SU-DHL-6 (cell line): Measurements from ENCODE around the gene PHF13.

Experiments
- EZH2phosphoT487 ChIP-seq: fragments of 200-600 bp; sonication (generic), shearing (Covaris generic); conservative IDR thresholded peaks from 2 replicates; pipeline ENCODE4 v1.6.1; 2018; ENCODE audit warnings: mild to moderate bottlenecking, antibody characterized with exemption, low read length, moderate library complexity, mixed read lengths
- TF ChIP-seq, protein P1 (sequence below): fragments of 200-600 bp; sonication (generic); IDR thresholded peaks from one replicate; pipeline ENCODE4 v1.5.1; 2017; ENCODE audit warnings: antibody characterized with exemption, mild to moderate bottlenecking, low read length, moderate library complexity; ENCODE audit not compliant: insufficient read depth, poor library complexity, severe bottlenecking

GRCh38 chr1:6603238-6603914 is 10.2 kb upstream of the PHF13 start:
- TF ChIP-seq, protein P1, sequence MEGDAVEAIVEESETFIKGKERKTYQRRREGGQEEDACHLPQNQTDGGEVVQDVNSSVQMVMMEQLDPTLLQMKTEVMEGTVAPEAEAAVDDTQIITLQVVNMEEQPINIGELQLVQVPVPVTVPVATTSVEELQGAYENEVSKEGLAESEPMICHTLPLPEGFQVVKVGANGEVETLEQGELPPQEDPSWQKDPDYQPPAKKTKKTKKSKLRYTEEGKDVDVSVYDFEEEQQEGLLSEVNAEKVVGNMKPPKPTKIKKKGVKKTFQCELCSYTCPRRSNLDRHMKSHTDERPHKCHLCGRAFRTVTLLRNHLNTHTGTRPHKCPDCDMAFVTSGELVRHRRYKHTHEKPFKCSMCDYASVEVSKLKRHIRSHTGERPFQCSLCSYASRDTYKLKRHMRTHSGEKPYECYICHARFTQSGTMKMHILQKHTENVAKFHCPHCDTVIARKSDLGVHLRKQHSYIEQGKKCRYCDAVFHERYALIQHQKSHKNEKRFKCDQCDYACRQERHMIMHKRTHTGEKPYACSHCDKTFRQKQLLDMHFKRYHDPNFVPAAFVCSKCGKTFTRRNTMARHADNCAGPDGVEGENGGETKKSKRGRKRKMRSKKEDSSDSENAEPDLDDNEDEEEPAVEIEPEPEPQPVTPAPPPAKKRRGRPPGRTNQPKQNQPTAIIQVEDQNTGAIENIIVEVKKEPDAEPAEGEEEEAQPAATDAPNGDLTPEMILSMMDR: no peak
- TF ChIP-seq EZH2phosphoT487: no peak
